HG03060 (cell line): ENCODE results near the gene AGPAT4.
"Not testable (repeated sequence)": the region's sequence is repeated elsewhere in the genome, so short reads cannot be mapped to it uniquely, and the experiment has no call there.

Experiments
- ATAC-seq: cut with Tn5 transposase; IDR thresholded peaks from one replicate; pipeline ENCODE4 v1.9.1; 2021; ENCODE audit warnings: low read depth, moderate number of reproducible peaks; ENCODE audit not compliant: unreplicated experiment

The AGPAT4 gene

GRCh38 chr6:161210857-161211256, 63.0 kb downstream of the AGPAT4 start:
- no peak for ATAC-seq

- no peak for ATAC-seq
Measured at GRCh38 chr6:161207200-161207599, 66.7 kb downstream of the AGPAT4 start.

GRCh38 chr6:161204866-161205557, 68.8 kb downstream of the AGPAT4 start:
- ATAC-seq: no peak

GRCh38 chr6:161200610-161201370, 73.1 kb downstream of the AGPAT4 start:
- no peak for ATAC-seq

GRCh38 chr6:161199850-161200249, 74.0 kb downstream of the AGPAT4 start:
- ATAC-seq: no peak

GRCh38 chr6:161198783-161199460, 74.9 kb downstream of the AGPAT4 start:
- no peak for ATAC-seq

GRCh38 chr6:161198176-161198575, 75.7 kb downstream of the AGPAT4 start:
- ATAC-seq: no peak

- no peak for ATAC-seq
Measured at GRCh38 chr6:161195386-161195785, 78.5 kb downstream of the AGPAT4 start.

GRCh38 chr6:161194374-161194773, 79.5 kb downstream of the AGPAT4 start:
- no peak for ATAC-seq

GRCh38 chr6:161192636-161193411, 81.0 kb downstream of the AGPAT4 start:
- no peak for ATAC-seq

GRCh38 chr6:161191671-161192070, 82.2 kb downstream of the AGPAT4 start:
- no peak for ATAC-seq

GRCh38 chr6:161191007-161191406, 82.9 kb downstream of the AGPAT4 start:
- no peak for ATAC-seq

GRCh38 chr6:161189891-161190290, 84.0 kb downstream of the AGPAT4 start:
- no peak for ATAC-seq

GRCh38 chr6:161188547-161189465, 85.1 kb downstream of the AGPAT4 start:
- no peak for ATAC-seq

GRCh38 chr6:161186173-161186769, 87.6 kb downstream of the AGPAT4 start:
- no peak for ATAC-seq

- no peak for ATAC-seq
Measured at GRCh38 chr6:161181121-161181520, 92.7 kb downstream of the AGPAT4 start.

- ATAC-seq: not testable (repeated sequence)
Measured at GRCh38 chr6:161178155-161178554, 95.7 kb downstream of the AGPAT4 start.

- not testable (repeated sequence) for ATAC-seq
Measured at GRCh38 chr6:161176428-161176827, 97.4 kb downstream of the AGPAT4 start.

GRCh38 chr6:161172769-161173168, 101.1 kb downstream of the AGPAT4 start:
- not testable (repeated sequence) for ATAC-seq
